HepG2 (cell line): ENCODE data around the gene BCL2L2. TPM values are rescaled to one million over a fixed set of nuclear protein-coding genes. Genes with fewer than 3 reads are reported as not detected.

ENCODE experiments used
- BHLHE40 ChIP-seq: IDR thresholded peaks from 2 replicates; pipeline ENCODE4 v1.6.1; 2011; ENCODE audit warnings: low read length, improper control_type of control experiment
- CREB1 ChIP-seq, 2 experiments: fragments of 450-650 bp in 1 of 2; IDR thresholded peaks; 2 replicates each; pipeline ENCODE4 v1.6.1; 2016 to 2017; ENCODE audit warnings: control low read depth in 1 of 2, mild to moderate bottlenecking in 1 of 2, missing compliant biosample characterization in 1 of 2, missing genetic modification characterization in 1 of 2
- SNAPC4 ChIP-seq: sonication (generic); formaldehyde crosslinking; IDR thresholded peaks from 2 replicates; pipeline ENCODE4 v1.4.0; 2020; ENCODE audit warnings: mild to moderate bottlenecking, missing genetic modification reagents
- SRSF9 ChIP-seq: fragments of 200-400 bp; formaldehyde crosslinking; IDR thresholded peaks from 2 replicates; pipeline ENCODE4 v1.6.1; 2018; ENCODE audit warnings: borderline replicate concordance, mild to moderate bottlenecking, low read depth, low read length; ENCODE audit not compliant: insufficient read depth, poor library complexity, severe bottlenecking
- TAF1 ChIP-seq: sonication (generic); formaldehyde crosslinking; IDR thresholded peaks from 2 replicates; pipeline ENCODE4 v1.4.0; 2020; ENCODE audit warnings: missing genetic modification reagents
- ZBTB1 ChIP-seq: sonication (generic); formaldehyde crosslinking; IDR thresholded peaks from 2 replicates; pipeline ENCODE4 v1.4.0; 2020; ENCODE audit warnings: missing genetic modification reagents, borderline replicate concordance
- ZBTB40 ChIP-seq, 2 experiments: fragments of 450-650 bp in 1 of 2; sonication (generic) in 1 of 2; formaldehyde crosslinking in 1 of 2; IDR thresholded peaks; 2 replicates each; pipeline versions ENCODE4 v1.6.1 to v1.8.0; 2016 to 2022; ENCODE audit warnings: antibody characterized with exemption in 1 of 2, mild to moderate bottlenecking in 1 of 2, missing genetic modification reagents in 1 of 2
- ZGPAT ChIP-seq: IDR thresholded peaks from 2 replicates; pipeline ENCODE4 v1.6.1; 2016; ENCODE audit warnings: mild to moderate bottlenecking
- ZNF572 ChIP-seq: sonication (generic); formaldehyde crosslinking; IDR thresholded peaks from 2 replicates; pipeline ENCODE4 v1.5.1; 2020; ENCODE audit warnings: mild to moderate bottlenecking, missing genetic modification reagents
- polyA plus RNA-seq, 8 experiments: library from polyadenylated mRNA; depleted of rRNA in 3 of 8; stranded (reverse) in 7 of 8; unstranded in 1 of 8; fragments of >200 nt; fragmentation: Illumina TruSeq in 4 of 8; extraction: Trizol in 4 of 8; gene quantifications; 2 replicates each; pipeline versions ENCODE4 v1.2.1 to v1.2.3, GENCODE V29; 2011 to 2016; ENCODE audit warnings: low read depth in 4 of 8, missing spikeins in 1 of 8, mixed read lengths in 1 of 8; ENCODE audit not compliant: insufficient read depth in 1 of 8
- total RNA-seq, 5 experiments: library from RNA; depleted of rRNA; stranded (reverse); fragments of >200 nt; fragmentation: Illumina TruSeq; extraction: Trizol; gene quantifications; 2 replicates each; pipeline ENCODE4 v1.2.3, GENCODE V29; 2016; ENCODE audit warnings: low read depth in 1 of 5

The BCL2L2 gene
- total and polyA plus RNA-seq, 2 of the 13 experiments (the other 11 are each of a cell fraction or from before 2014, with no cell fraction given) = 28.1 to 49.8 TPM

- no peak for TF ChIP-seq ZBTB40 (IDR thresholded peaks at IDR 0.05)
- TF ChIP-seq ZBTB40 (CRISPR knock-in tag; IDR thresholded peaks at IDR 0.05) = no peak
- no peak for TF ChIP-seq CREB1 (IDR thresholded peaks at IDR 0.05)
- no peak for TF ChIP-seq CREB1 (CRISPR knock-in tag; IDR thresholded peaks at IDR 0.05)
- TF ChIP-seq ZNF572 (CRISPR knock-in tag) = no peak
- no peak for TF ChIP-seq TAF1
- peak; percentile 42; the same call in 1 of the 2 replicates for TF ChIP-seq ZGPAT
- no peak for TF ChIP-seq SNAPC4 (CRISPR knock-in tag)
- no peak for TF ChIP-seq BHLHE40
- TF ChIP-seq SRSF9 = no peak
- no peak for TF ChIP-seq ZBTB1 (CRISPR knock-in tag)
These were observed 20.1 kb downstream of the BCL2L2 start (continued) for GRCh38 chr14:23326491-23327332.
